Measurements from ENCODE around the gene OR9K2. TPM values are rescaled to one million over a fixed set of nuclear protein-coding genes. Genes with fewer than 3 reads are reported as not detected.

The OR9K2 gene
- not detected for total RNA-seq
- polyA plus RNA-seq (2013, experiment 1 of 2), result not detected
- polyA plus RNA-seq (2013, experiment 2 of 2), result not detected
- total RNA-seq, result 0 to 0.12 (median 0) reads per million in 172 experiments

GRCh38 chr12:55126106-55126505 lies at the start of gene OR9K2:
Gene OR9K2, plus strand, starts transcription at chr12:55126406. Its CDS starts 3,429 bp downstream, at chr12:55129835.
- Histone ChIP-seq H3K36me3 (ENCODE audit: insufficient read depth, low read length) (no peaks in the 10 kb centered on the region), H3K4me3 (ENCODE audit: low read length) (no peak within 1 kb of the TSS), H3K27ac (ENCODE audit: low read depth in 1 of 2, low read length in 2 of 2) (no peak within 1 kb of the TSS), H3K9me3 (ENCODE audit: control insufficient read depth in 1 of 2, insufficient read depth in 1 of 2, low read length in 2 of 2) (no peaks in the 10 kb centered on the region), H3K4me1 (ENCODE audit: insufficient read depth, low read length) (no peaks in the 10 kb centered on the region), H3K27me3 (ENCODE audit: control insufficient read depth in 1 of 2, insufficient read depth in 2 of 2, low read length in 2 of 2) (peaks cover 10 to 15% of the 10 kb centered on the region in 2 experiments)
- TF ChIP-seq CTCF (IDR thresholded peaks at IDR 0.05), result no peak
- Mint-ChIP-seq H3K4me1 (ENCODE audit: low read depth) (no peaks in the 10 kb centered on the region), H3K9me3 (no peaks in the 10 kb centered on the region), H3K27me3 (peaks cover 74% of the 10 kb centered on the region), H3K27ac (no peak within 1 kb of the TSS), H3K4me3 (no peak within 1 kb of the TSS), H3K36me3 (ENCODE audit: low read depth) (no peaks in the 10 kb centered on the region)
- no peak for ATAC-seq (ENCODE audit: poor library complexity)
- ChIA-PET POLR2A (no interaction called here), CTCF (no interaction called here)
- intact Hi-C loops (cut with DNase I, micrococcal nuclease), result no loop called here
- no peak for DNase-seq

- no peak for TF ChIP-seq CTCF (IDR thresholded peaks at IDR 0.05)
- H3K27me3 Mint-ChIP-seq, result peaks cover 39% of the 10 kb centered on the region
- no peaks in the 10 kb centered on the region for H3K36me3 Mint-ChIP-seq (ENCODE audit: low read depth)
- Histone ChIP-seq H3K27me3 (ENCODE audit: control insufficient read depth in 1 of 2, insufficient read depth in 2 of 2, low read length in 2 of 2) (peaks cover 0 to 13% of the 10 kb centered on the region in 2 experiments), H3K27ac (ENCODE audit: low read depth in 1 of 2, low read length in 2 of 2) (no peak overlapping the region), H3K4me3 (ENCODE audit: low read length) (no peak overlapping the region), H3K9me3 (ENCODE audit: control insufficient read depth in 1 of 2, insufficient read depth in 1 of 2, low read length in 2 of 2) (no peaks in the 10 kb centered on the region), H3K36me3 (ENCODE audit: insufficient read depth, low read length) (no peaks in the 10 kb centered on the region), H3K4me1 (ENCODE audit: insufficient read depth, low read length) (no peaks in the 10 kb centered on the region)
- no peak for DNase-seq
- no peak for ATAC-seq (ENCODE audit: poor library complexity)
- CTCF ChIA-PET, result no interaction called here
- POLR2A ChIA-PET, result no interaction called here
- H3K4me1 Mint-ChIP-seq (ENCODE audit: low read depth), result no peaks in the 10 kb centered on the region
- H3K9me3 Mint-ChIP-seq, result no peaks in the 10 kb centered on the region
- no peak overlapping the region for H3K27ac Mint-ChIP-seq
- no peak overlapping the region for H3K4me3 Mint-ChIP-seq
- intact Hi-C loops (cut with DNase I, micrococcal nuclease), result no loop called here
These were observed 33.6 kb upstream of the OR9K2 start for GRCh38 chr12:55092579-55092978.

GRCh38 chr12:55112378-55112875 lies 13.8 kb upstream of the OR9K2 start:
- Mint-ChIP-seq H3K9me3 (no peaks in the 10 kb centered on the region), H3K36me3 (ENCODE audit: low read depth) (no peaks in the 10 kb centered on the region)

More at GRCh38 chr12:55112378-55112875, 13.8 kb upstream of the OR9K2 start:
- intact Hi-C loops (cut with DNase I, micrococcal nuclease), result no loop called here
- H3K4me3 Mint-ChIP-seq, result no peak overlapping the region
- Histone ChIP-seq H3K4me3 (ENCODE audit: low read length) (no peak overlapping the region), H3K36me3 (ENCODE audit: insufficient read depth, low read length) (no peaks in the 10 kb centered on the region), H3K27me3 (ENCODE audit: control insufficient read depth in 1 of 2, insufficient read depth in 2 of 2, low read length in 2 of 2) (no peaks in the 10 kb centered on the region), H3K27ac (ENCODE audit: low read depth in 1 of 2, low read length in 2 of 2) (no peak overlapping the region), H3K9me3 (ENCODE audit: control insufficient read depth in 1 of 2, insufficient read depth in 1 of 2, low read length in 2 of 2) (no peaks in the 10 kb centered on the region), H3K4me1 (ENCODE audit: insufficient read depth, low read length) (no peaks in the 10 kb centered on the region)
- H3K4me1 Mint-ChIP-seq (ENCODE audit: low read depth), result no peaks in the 10 kb centered on the region
- H3K27me3 Mint-ChIP-seq, result no peaks in the 10 kb centered on the region
- ChIA-PET POLR2A (no interaction called here), CTCF (no interaction called here)
- no peak for ATAC-seq (ENCODE audit: poor library complexity)
- DNase-seq, result no peak
- no peak for TF ChIP-seq CTCF (IDR thresholded peaks at IDR 0.05)
- no peak overlapping the region for H3K27ac Mint-ChIP-seq

Measured in CD4-positive, alpha-beta T cell (primary cell).